Measurements from ENCODE around the gene SNRPA1.
"Not testable (repeated sequence)": the region's sequence is repeated elsewhere in the genome, so short reads cannot be mapped to it uniquely, and the experiment has no call there.

SNRPA1 gene

GRCh38 chr15:101288905-101289513 lies 6.0 kb downstream of the SNRPA1 start:
- DNase-seq: peak; percentile 23

- DNase-seq: not testable (repeated sequence)
Observed at GRCh38 chr15:101287342-101287741, 7.7 kb downstream of the SNRPA1 start.

- no peak for DNase-seq
Observed at GRCh38 chr15:101286471-101287114, 8.5 kb downstream of the SNRPA1 start.

GRCh38 chr15:101283931-101284330 lies 11.1 kb downstream of the SNRPA1 start:
- DNase-seq: no peak

- DNase-seq: no peak
Observed at GRCh38 chr15:101280007-101280406, 15.0 kb downstream of the SNRPA1 start.

- DNase-seq: no peak
Observed at GRCh38 chr15:101277943-101278564, 17.0 kb downstream of the SNRPA1 start.

GRCh38 chr15:101277038-101277822 lies 17.8 kb downstream of the SNRPA1 start, which contains the start of gene SELENOS:
TSS of gene SELENOS (minus strand) at chr15:101277485. CDS start at chr15:101277417, 68 bp downstream.
- peak; percentile 91 for DNase-seq

- no peak for DNase-seq
Observed at GRCh38 chr15:101276501-101277037, 18.5 kb downstream of the SNRPA1 start.

GRCh38 chr15:101275018-101275417 lies 20.0 kb downstream of the SNRPA1 start:
- DNase-seq: no peak

- DNase-seq: no peak
Observed at GRCh38 chr15:101273534-101273933, 21.5 kb downstream of the SNRPA1 start.

GRCh38 chr15:101272584-101272983 lies 22.5 kb downstream of the SNRPA1 start:
- DNase-seq: no peak

- DNase-seq: no peak
Observed at GRCh38 chr15:101269479-101270223, 25.4 kb downstream of the SNRPA1 start.

GRCh38 chr15:101267320-101268104 lies 27.5 kb downstream of the SNRPA1 start:
- peak; percentile 61 for DNase-seq

GRCh38 chr15:101266787-101267186 lies 28.3 kb downstream of the SNRPA1 start:
- DNase-seq: no peak

GRCh38 chr15:101266034-101266433 lies 29.0 kb downstream of the SNRPA1 start:
- DNase-seq: no peak

GRCh38 chr15:101264911-101265641 lies 30.0 kb downstream of the SNRPA1 start:
- DNase-seq: no peak

GRCh38 chr15:101264011-101264410 lies 31.0 kb downstream of the SNRPA1 start:
- DNase-seq: no peak

GRCh38 chr15:101262551-101262950 lies 32.5 kb downstream of the SNRPA1 start:
- no peak for DNase-seq

GRCh38 chr15:101258238-101259144 lies 36.6 kb downstream of the SNRPA1 start:
- DNase-seq: peak; percentile 70

- DNase-seq: no peak
Observed at GRCh38 chr15:101256757-101257156, 38.3 kb downstream of the SNRPA1 start.
